Endothelial cell of umbilical vein (primary cell): ENCODE results near the gene SETBP1. TPM values are rescaled to one million over a fixed set of nuclear protein-coding genes. Genes with fewer than 3 reads are reported as not detected.

ENCODE experiments used
- BruUV-seq: library from RNA; stranded (reverse); fragments of 400-500 nt; replicated peaks from 2 replicates; lab custom pipeline; 2021; lab: Mats Ljungman, UMichigan
- CTCF ChIA-PET: fragments of 300-600, 350-600 bp; sonication (Branson Sonifier 250); formaldehyde crosslinking; loops from one replicate; lab custom pipeline; 2021; ENCODE audit warnings: antibody characterized with exemption, inconsistent platforms; lab: Charles Lee
- POLR2A ChIA-PET: fragments of 300-600, 350-600 bp; sonication (Branson Sonifier 250); formaldehyde crosslinking; loops from one replicate; lab custom pipeline; 2021; ENCODE audit warnings: antibody characterized with exemption, inconsistent platforms; lab: Charles Lee
- DNase-seq: peaks from one replicate; pipeline ENCODE4 v3.0.0-alpha.2; 2011; ENCODE audit warnings: low read depth, low spot score
- FAIRE-seq: peaks from 2 replicates; lab custom pipeline; 2011; peaks lifted over from hg19 to GRCh38; lab: Jason Lieb, UNC
- H2AFZ ChIP-seq: 2 replicates; pipeline ENCODE4 v1.6.0; 2012; ENCODE audit warnings: low read depth, low read length, control low read depth, inconsistent platforms
- H3K27ac ChIP-seq: 2 replicates; pipeline ENCODE4 v1.5.1; 2011; ENCODE audit warnings: low read depth, mild to moderate bottlenecking, control low read depth, low read length, moderate library complexity; ENCODE audit not compliant: insufficient read depth
- H3K27me3 ChIP-seq, 2 experiments: 2 replicates each; pipeline versions ENCODE4 v1.6.0 to v1.6.1; 2011; ENCODE audit warnings: low read length in 2 of 2, mixed read lengths in 1 of 2; ENCODE audit not compliant: control insufficient read depth in 2 of 2, insufficient read depth in 2 of 2
- H3K36me3 ChIP-seq, 2 experiments: 2 replicates in 1 of 2; 3 replicates in 1 of 2; pipeline ENCODE4 v1.5.1; 2011; ENCODE audit warnings: low read length in 2 of 2, mild to moderate bottlenecking in 1 of 2, moderate library complexity in 1 of 2; ENCODE audit not compliant: control insufficient read depth in 2 of 2, insufficient read depth in 2 of 2; ENCODE audit errors: extremely low read depth in 1 of 2
- H3K4me1 ChIP-seq: 3 replicates; pipeline ENCODE4 v1.5.1; 2011; ENCODE audit warnings: mild to moderate bottlenecking, low read length; ENCODE audit not compliant: control insufficient read depth, insufficient read depth; ENCODE audit errors: extremely low read depth
- H3K4me2 ChIP-seq: 2 replicates; pipeline ENCODE4 v1.6.1; 2011; ENCODE audit warnings: low read length, control low read depth, mixed read lengths; ENCODE audit not compliant: insufficient read depth
- H3K4me3 ChIP-seq, 3 experiments: fragments of 200-600 bp in 1 of 3; sonication (generic), shearing (Covaris generic) in 1 of 3; replicated peaks in 1 of 3; 2 replicates each; pipeline ENCODE4 v1.5.1; 2011 to 2016; ENCODE audit warnings: control low read depth in 3 of 3, low read length in 3 of 3, mild to moderate bottlenecking in 2 of 3, inconsistent platforms in 1 of 3, low read depth in 1 of 3, moderate library complexity in 1 of 3; ENCODE audit not compliant: insufficient read depth in 1 of 3
- H3K79me2 ChIP-seq: 2 replicates; pipeline ENCODE4 v1.6.0; 2012; ENCODE audit warnings: low read length, inconsistent platforms; ENCODE audit not compliant: control insufficient read depth, insufficient read depth
- H3K9ac ChIP-seq: replicated peaks from 2 replicates; pipeline ENCODE3; 2011; ENCODE audit warnings: low read length, control low read depth; ENCODE audit not compliant: insufficient read depth; ENCODE audit errors: extremely low read depth
- H3K9me1 ChIP-seq: replicated peaks from 3 replicates; pipeline ENCODE4 v1.6.0; 2011; ENCODE audit warnings: mild to moderate bottlenecking, low read length; ENCODE audit not compliant: control insufficient read depth, insufficient read depth; ENCODE audit errors: extremely low read depth
- H3K9me3 ChIP-seq: replicated peaks from 2 replicates; pipeline ENCODE4 v1.5.1; 2012; ENCODE audit warnings: low read length, inconsistent platforms; ENCODE audit not compliant: control insufficient read depth, insufficient read depth
- H4K20me1 ChIP-seq: replicated peaks from 2 replicates; pipeline ENCODE3; 2011; ENCODE audit warnings: mild to moderate bottlenecking, low read length; ENCODE audit not compliant: control insufficient read depth, insufficient read depth; ENCODE audit errors: extremely low read depth
- CTCF ChIP-seq, 2 donors: IDR thresholded peaks; 1 replicate in 1 of 2; 2 replicates in 1 of 2; pipeline ENCODE4 v1.5.1; 2011; ENCODE audit warnings: low read length in 2 of 2, mild to moderate bottlenecking in 2 of 2, moderate library complexity in 2 of 2, control low read depth in 1 of 2, inconsistent platforms in 1 of 2, low read depth in 1 of 2; ENCODE audit not compliant: insufficient read depth in 1 of 2; ENCODE audit errors: extremely low read depth in 1 of 2
- EZH2 ChIP-seq: IDR thresholded peaks from 2 replicates; pipeline ENCODE4 v1.6.1; 2012; ENCODE audit warnings: borderline replicate concordance, low read depth, mild to moderate bottlenecking, moderate library complexity, low read length, inconsistent platforms; ENCODE audit not compliant: severe bottlenecking
- FOS ChIP-seq: IDR thresholded peaks from 2 replicates; pipeline ENCODE4 v1.6.1; 2011; ENCODE audit warnings: mild to moderate bottlenecking, low read length, moderate library complexity, borderline replicate concordance; ENCODE audit not compliant: insufficient read depth
- GATA2 ChIP-seq: IDR thresholded peaks from 2 replicates; pipeline ENCODE4 v1.7.0; 2011; ENCODE audit warnings: low read depth, mild to moderate bottlenecking, moderate library complexity, mixed read lengths, low read length; ENCODE audit not compliant: insufficient read length, insufficient read depth
- JUN ChIP-seq: IDR thresholded peaks from 2 replicates; pipeline ENCODE4 v1.6.1; 2011; ENCODE audit warnings: borderline replicate concordance, low read depth; ENCODE audit not compliant: insufficient read length, insufficient read depth
- MAX ChIP-seq: IDR thresholded peaks from 2 replicates; pipeline ENCODE4 v1.6.1; 2011; ENCODE audit not compliant: insufficient read depth, insufficient read length
- MYC ChIP-seq: IDR thresholded peaks from one replicate; pipeline ENCODE4 v1.6.1; 2011; ENCODE audit warnings: mild to moderate bottlenecking, low read depth, low read length
- POLR2A ChIP-seq: IDR thresholded peaks from 2 replicates; pipeline ENCODE4 v1.6.1; 2012; ENCODE audit warnings: low read depth, mild to moderate bottlenecking, control low read depth, low read length
- POLR2AphosphoS5 ChIP-seq: IDR thresholded peaks from 2 replicates; pipeline ENCODE4 v1.6.1; 2012; ENCODE audit warnings: low read depth, mild to moderate bottlenecking, control low read depth, low read length, moderate library complexity; ENCODE audit not compliant: insufficient read depth
- dilution Hi-C: fragments of 300-500 bp; cut with MboI; formaldehyde crosslinking; loops from one replicate; pipeline ENCODE4 v1.15.0; 2019; ENCODE audit warnings: low sequenced_read_pairs; ENCODE audit not compliant: extremely low pct_ligation_motif_present
- intact Hi-C: fragments of 100-400 bp; cut with micrococcal nuclease; formaldehyde crosslinking; loops from one replicate; pipeline ENCODE4 v1.10.0; 2022
- polyA plus RNA-seq, 4 experiments: library from polyadenylated mRNA; depleted of rRNA in 3 of 4; stranded (reverse) in 3 of 4; unstranded in 1 of 4; fragments of >200 nt; gene quantifications; 2 replicates each; pipeline versions ENCODE4 v1.2.1 to v1.2.3, GENCODE V29; 2011 to 2012; ENCODE audit warnings: missing spikeins in 1 of 4
- total RNA-seq: library from RNA; stranded (reverse); gene quantifications from 2 replicates; pipeline ENCODE4 v1.2.3, GENCODE V29; 2021

Gene SETBP1
- total and polyA plus RNA-seq, 2 donors (not counting 3 experiments of a cell fraction or from before 2014, with no cell fraction given) = 0.76 to 3.1 TPM

DNA sequence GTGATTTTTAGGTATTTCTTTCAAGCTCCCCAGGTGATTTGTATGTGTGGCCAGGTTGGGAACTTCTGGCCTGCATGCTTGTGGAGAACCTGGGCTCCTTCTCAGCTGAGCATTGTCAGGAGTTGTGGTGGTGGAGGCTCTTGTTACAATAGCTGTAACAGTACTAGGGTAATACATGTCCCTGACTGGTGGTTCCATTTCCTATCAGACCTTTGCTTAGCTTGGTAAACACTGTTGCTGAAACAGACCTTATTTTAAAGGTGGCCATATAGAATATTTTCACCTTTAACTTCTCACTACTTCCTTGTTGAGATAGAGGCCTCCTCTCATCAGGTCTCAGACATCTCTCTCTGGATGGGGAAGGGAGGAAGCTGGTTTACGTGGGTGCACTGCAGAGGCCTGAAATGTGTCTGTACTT, 79.2 kb downstream of the SETBP1 start:
- ChIA-PET CTCF (no interaction called here), POLR2A (no interaction called here)
- H3K79me2 ChIP-seq = no peaks in the 10 kb centered on the region
- H3K9me1 ChIP-seq = no peaks in the 10 kb centered on the region
- H3K4me2 ChIP-seq = no peak overlapping the region
- H3K9me3 ChIP-seq = no peaks in the 10 kb centered on the region
- H3K4me1 ChIP-seq = no peaks in the 10 kb centered on the region
- dilution Hi-C loops (no loop called here), intact Hi-C loops (no loop called here)
- TF ChIP-seq MAX (no peak), POLR2A (no peak), JUN (no peak), MYC (no peak), FOS (no peak), GATA2 (no peak), POLR2AphosphoS5 (no peak), CTCF (IDR thresholded peaks at IDR 0.05; ENCODE audit: extremely low read depth in 1 of 2, insufficient read depth in 1 of 2, low read depth in 1 of 2, low read length in 2 of 2) (no peak), EZH2 (no peak)
- BruUV-seq = no TSS peak
- H3K36me3 ChIP-seq = no peaks in the 10 kb centered on the region
- H2AFZ ChIP-seq = no peak overlapping the region
- no peaks in the 10 kb centered on the region for H4K20me1 ChIP-seq
- H3K27me3 ChIP-seq = no peaks in the 10 kb centered on the region
- no peak overlapping the region for H3K27ac ChIP-seq
- H3K9ac ChIP-seq = no peak overlapping the region
- H3K4me3 ChIP-seq = no peak overlapping the region
- DNase-seq (no peak), FAIRE-seq (no peak)
